Limb (tissue), 2 donors: Measurements from ENCODE around the gene AASDH.

Experiments
- DNase-seq, 2 donors: peaks; one replicate each; pipeline ENCODE4 v3.0.0-alpha.2; 2016; ENCODE audit errors: extremely low spot score in 2 of 2

AASDH gene

GRCh38 chr4:56387023-56388001 is at the start of gene AASDH:
AASDH (minus strand) TSS chr4:56387491; CDS start chr4:56384299, 3,192 bp downstream.
- peak; percentile 93 to 99 for DNase-seq

GRCh38 chr4:56435140-56435926 is 48.0 kb upstream of the AASDH start, which contains the start of gene PPAT:
PPAT (minus strand) TSS chr4:56435615; CDS start chr4:56435477, 138 bp downstream.
- peak; percentile 97 to 99 for DNase-seq

- DNase-seq = peak in 1 of 2 donors; percentile 72
Measured at GRCh38 chr4:56434599-56435139, 47.4 kb upstream of the AASDH start.

GRCh38 chr4:56433280-56433679 is 46.0 kb upstream of the AASDH start:
- no peak for DNase-seq

GRCh38 chr4:56430203-56430602 is 42.9 kb upstream of the AASDH start:
- no peak for DNase-seq

- no peak for DNase-seq
Measured at GRCh38 chr4:56427179-56427578, 39.9 kb upstream of the AASDH start.

GRCh38 chr4:56426273-56426672 is 39.0 kb upstream of the AASDH start:
- no peak for DNase-seq

- no peak for DNase-seq
Measured at GRCh38 chr4:56425518-56425917, 38.2 kb upstream of the AASDH start.

- DNase-seq = peak in 1 of 2 donors; percentile 50
Measured at GRCh38 chr4:56424697-56425514, 37.6 kb upstream of the AASDH start.

GRCh38 chr4:56424176-56424575 is 36.9 kb upstream of the AASDH start:
- DNase-seq = no peak

- DNase-seq = no peak
Measured at GRCh38 chr4:56417396-56417795, 30.1 kb upstream of the AASDH start.

GRCh38 chr4:56416349-56416748 is 29.1 kb upstream of the AASDH start:
- DNase-seq = no peak

- no peak for DNase-seq
Measured at GRCh38 chr4:56414135-56414670, 26.9 kb upstream of the AASDH start.

GRCh38 chr4:56410247-56411062 is 23.2 kb upstream of the AASDH start:
- peak; percentile 67 to 96 for DNase-seq

GRCh38 chr4:56409511-56410090 is 22.3 kb upstream of the AASDH start:
- DNase-seq = peak in 1 of 2 donors; percentile 61

- no peak for DNase-seq
Measured at GRCh38 chr4:56408978-56409377, 21.7 kb upstream of the AASDH start.

- DNase-seq = no peak
Measured at GRCh38 chr4:56406151-56406550, 18.9 kb upstream of the AASDH start.

GRCh38 chr4:56405016-56405415 is 17.7 kb upstream of the AASDH start:
- DNase-seq = no peak

GRCh38 chr4:56400560-56400959 is 13.3 kb upstream of the AASDH start:
- no peak for DNase-seq
